ENCODE results near the gene NAPA.

GRCh38 chr19:47494729-47495128 lies 20.1 kb downstream of the NAPA start:
- TF ChIP-seq CTCF (IDR thresholded peaks at IDR 0.05) (no peak), POLR2A (IDR thresholded peaks at IDR 0.05) (no peak)

Data from uterus (tissue), 2 donors.